Measurements from ENCODE around the gene SMU1.

SMU1 gene

GRCh38 chr9:33076046-33077004, at the start of gene SMU1:
TSS of gene SMU1 (minus strand) at chr9:33076674. CDS start at chr9:33076608, 66 bp downstream.
- peaks cover 21% of the 10 kb centered on the region for H3K36me3 ChIP-seq (replicated peaks; ENCODE audit: low read depth, low read length)
- peak within 1 kb of the TSS; percentile 82 for H3K4me3 ChIP-seq (ENCODE audit: low read length)
- H3K27me3 ChIP-seq (ENCODE audit: low read depth, low read length), result no peaks in the 10 kb centered on the region
- H3K79me2 ChIP-seq (ENCODE audit: low read length), result peaks cover 49% of the 10 kb centered on the region
- no peaks in the 10 kb centered on the region for H3K9me3 ChIP-seq (ENCODE audit: insufficient read depth, low read length)
- H4K20me1 ChIP-seq (ENCODE audit: insufficient read depth, low read length), result peaks cover 9% of the 10 kb centered on the region; the same call in 1 of the 2 replicates
- H3K4me1 ChIP-seq (ENCODE audit: low read length), result peaks cover 25% of the 10 kb centered on the region
- H3K9ac ChIP-seq (ENCODE audit: low read length), result peak within 1 kb of the TSS; percentile 78
- H2AFZ ChIP-seq (ENCODE audit: low read depth, low read length), result no peak within 1 kb of the TSS
- peak within 1 kb of the TSS; percentile 44 for H3K27ac ChIP-seq (ENCODE audit: low read length)
- TF ChIP-seq CTCF (IDR thresholded peaks at IDR 0.05; ENCODE audit: low read depth, low read length) (no peak), EZH2phosphoT487 (IDR thresholded peaks at IDR 0.05; ENCODE audit: low read depth) (no peak)
- peak within 1 kb of the TSS; percentile 89 for H3K4me2 ChIP-seq (ENCODE audit: low read length)

- H3K9me3 ChIP-seq (ENCODE audit: insufficient read depth, low read length), result no peaks in the 10 kb centered on the region
- no peak overlapping the region for H3K9ac ChIP-seq (ENCODE audit: low read length)
- peaks cover 93% of the 10 kb centered on the region for H3K79me2 ChIP-seq (ENCODE audit: low read length)
- no peaks in the 10 kb centered on the region for H3K27me3 ChIP-seq (ENCODE audit: low read depth, low read length)
- H3K36me3 ChIP-seq (replicated peaks; ENCODE audit: low read depth, low read length), result peaks cover 66% of the 10 kb centered on the region
- H3K27ac ChIP-seq (ENCODE audit: low read length), result no peak overlapping the region
- no peak overlapping the region for H3K4me3 ChIP-seq (ENCODE audit: low read length)
- no peak overlapping the region for H2AFZ ChIP-seq (ENCODE audit: low read depth, low read length)
- peaks cover 20% of the 10 kb centered on the region; the same call in 1 of the 2 replicates for H4K20me1 ChIP-seq (ENCODE audit: insufficient read depth, low read length)
- H3K4me2 ChIP-seq (ENCODE audit: low read length), result no peak overlapping the region
- peaks cover 36% of the 10 kb centered on the region for H3K4me1 ChIP-seq (ENCODE audit: low read length)
- no peak for TF ChIP-seq EZH2phosphoT487 (IDR thresholded peaks at IDR 0.05; ENCODE audit: low read depth)
- no peak for TF ChIP-seq CTCF (IDR thresholded peaks at IDR 0.05; ENCODE audit: low read depth, low read length)
Measured at GRCh38 chr9:33125461-33125860, 49.0 kb upstream of the SMU1 start.

- no peak overlapping the region for H3K9ac ChIP-seq (ENCODE audit: low read length)
- no peak overlapping the region for H3K4me2 ChIP-seq (ENCODE audit: low read length)
- H3K79me2 ChIP-seq (ENCODE audit: low read length), result peaks cover 92% of the 10 kb centered on the region
- peaks cover 66% of the 10 kb centered on the region for H3K36me3 ChIP-seq (replicated peaks; ENCODE audit: low read depth, low read length)
- peaks cover 30% of the 10 kb centered on the region for H3K4me1 ChIP-seq (ENCODE audit: low read length)
- H3K9me3 ChIP-seq (ENCODE audit: insufficient read depth, low read length), result no peaks in the 10 kb centered on the region
- no peak overlapping the region for H3K4me3 ChIP-seq (ENCODE audit: low read length)
- H4K20me1 ChIP-seq (ENCODE audit: insufficient read depth, low read length), result peaks cover 18% of the 10 kb centered on the region; the same call in 1 of the 2 replicates
- H3K27ac ChIP-seq (ENCODE audit: low read length), result 0 out of 2 replicates have a peak overlapping the region, but pooled peaks have one; percentile 3
- H3K27me3 ChIP-seq (ENCODE audit: low read depth, low read length), result no peaks in the 10 kb centered on the region
- H2AFZ ChIP-seq (ENCODE audit: low read depth, low read length), result no peak overlapping the region
- TF ChIP-seq EZH2phosphoT487 (IDR thresholded peaks at IDR 0.05; ENCODE audit: low read depth), result no peak
- peak; percentile 31; the same call in 1 of the 2 replicates for TF ChIP-seq CTCF (IDR thresholded peaks at IDR 0.05; ENCODE audit: low read depth, low read length)
Measured at GRCh38 chr9:33124751-33125381, 48.4 kb upstream of the SMU1 start.

GRCh38 chr9:33124046-33124445, 47.6 kb upstream of the SMU1 start:
- H3K27ac ChIP-seq (ENCODE audit: low read length), result no peak overlapping the region
- peaks cover 12% of the 10 kb centered on the region; the same call in 1 of the 2 replicates for H4K20me1 ChIP-seq (ENCODE audit: insufficient read depth, low read length)
- TF ChIP-seq EZH2phosphoT487 (IDR thresholded peaks at IDR 0.05; ENCODE audit: low read depth), result no peak
- TF ChIP-seq CTCF (IDR thresholded peaks at IDR 0.05; ENCODE audit: low read depth, low read length), result no peak
- H3K9me3 ChIP-seq (ENCODE audit: insufficient read depth, low read length), result no peaks in the 10 kb centered on the region
- no peak overlapping the region for H3K9ac ChIP-seq (ENCODE audit: low read length)
- H3K4me1 ChIP-seq (ENCODE audit: low read length), result peaks cover 22% of the 10 kb centered on the region
- H3K4me3 ChIP-seq (ENCODE audit: low read length), result no peak overlapping the region
- no peak overlapping the region for H2AFZ ChIP-seq (ENCODE audit: low read depth, low read length)
- H3K36me3 ChIP-seq (replicated peaks; ENCODE audit: low read depth, low read length), result peaks cover 63% of the 10 kb centered on the region
- no peaks in the 10 kb centered on the region for H3K27me3 ChIP-seq (ENCODE audit: low read depth, low read length)
- peaks cover 92% of the 10 kb centered on the region for H3K79me2 ChIP-seq (ENCODE audit: low read length)
- H3K4me2 ChIP-seq (ENCODE audit: low read length), result no peak overlapping the region
